NB4 (cell line): ENCODE results near the gene MCM8.

Source experiments
- CTCF ChIP-seq: IDR thresholded peaks from one replicate; pipeline ENCODE4 v1.5.1; 2012; ENCODE audit warnings: low read depth, low read length
- MYC ChIP-seq: IDR thresholded peaks from 2 replicates; pipeline ENCODE4 v1.6.1; 2011; ENCODE audit warnings: low read depth, low read length
- POLR2A ChIP-seq: IDR thresholded peaks from 2 replicates; pipeline ENCODE4 v1.6.1; 2011; ENCODE audit warnings: mild to moderate bottlenecking; ENCODE audit not compliant: insufficient read length; ENCODE audit errors: extremely low read depth
- TF ChIP-seq, protein P1 (sequence below): IDR thresholded peaks from 2 replicates; pipeline ENCODE4 v1.6.1; 2011; ENCODE audit warnings: low read depth, low read length

DNA sequence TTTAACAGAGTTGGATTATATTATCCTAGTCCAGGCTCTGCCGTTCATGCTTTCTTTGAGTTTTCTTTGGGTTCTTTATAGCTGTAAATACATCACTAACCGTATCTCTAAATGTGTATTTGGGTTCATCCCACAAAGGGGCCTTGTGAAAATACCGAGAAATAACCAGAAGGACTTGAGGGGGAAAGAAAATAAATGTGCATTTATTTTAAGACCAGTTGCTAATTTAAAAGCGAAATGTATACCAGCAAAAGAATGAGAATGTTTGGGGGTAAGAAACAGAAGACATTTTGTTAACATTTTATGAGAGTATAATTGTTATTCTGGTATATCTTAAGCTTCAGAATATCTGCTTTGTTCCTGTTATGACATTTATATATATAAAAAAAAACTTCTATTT is 64.5 kb downstream of the MCM8 start:
- TF ChIP-seq CTCF (no peak), POLR2A (no peak), MYC (no peak)
- TF ChIP-seq, protein P1, sequence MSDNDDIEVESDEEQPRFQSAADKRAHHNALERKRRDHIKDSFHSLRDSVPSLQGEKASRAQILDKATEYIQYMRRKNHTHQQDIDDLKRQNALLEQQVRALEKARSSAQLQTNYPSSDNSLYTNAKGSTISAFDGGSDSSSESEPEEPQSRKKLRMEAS = no peak
